ELF-1 (cell line): ENCODE measurements around the gene DCAF15.
"Not testable (repeated sequence)": the region's sequence is repeated elsewhere in the genome, so short reads cannot be mapped to it uniquely, and the experiment has no call there.

Experiments used
- DNase-seq: peaks from one replicate; pipeline ENCODE4 v3.0.0-alpha.2; 2016; ENCODE audit warnings: low read depth, low spot score

DCAF15 gene

DNA sequence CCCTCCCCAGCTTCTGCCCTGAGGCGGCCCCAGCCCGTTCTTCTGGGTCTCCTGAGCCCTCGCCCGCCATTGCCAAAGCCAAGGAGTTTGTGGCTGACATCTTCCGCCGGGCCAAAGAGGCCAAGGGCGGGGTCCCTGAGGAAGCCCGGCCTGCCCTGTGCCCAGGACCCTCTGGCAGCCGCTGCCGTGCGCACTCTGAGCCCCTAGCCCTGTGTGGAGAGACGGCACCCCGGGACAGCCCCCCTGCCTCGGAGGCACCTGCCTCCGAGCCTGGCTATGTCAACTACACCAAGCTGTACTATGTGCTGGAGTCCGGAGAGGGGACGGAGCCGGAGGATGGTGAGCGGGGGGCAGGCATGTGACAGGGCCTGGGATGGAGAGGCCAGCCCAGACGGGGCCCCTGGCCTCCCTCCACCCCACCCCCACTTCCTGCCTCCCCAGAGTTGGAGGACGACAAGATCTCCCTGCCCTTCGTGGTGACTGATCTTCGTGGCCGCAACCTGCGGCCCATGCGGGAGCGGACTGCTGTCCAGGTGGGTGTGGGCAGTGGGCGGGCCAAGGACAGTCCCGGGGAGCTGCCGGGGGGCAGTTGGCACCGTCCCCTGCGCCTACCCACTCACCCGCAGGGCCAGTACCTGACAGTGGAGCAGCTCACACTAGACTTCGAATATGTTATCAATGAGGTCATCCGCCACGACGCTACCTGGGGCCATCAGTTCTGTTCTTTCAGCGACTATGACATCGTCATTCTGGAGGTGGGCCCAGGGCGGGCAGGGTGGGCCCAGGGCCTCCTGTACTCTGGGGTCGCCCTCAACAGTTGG, 7.0 kb downstream of the DCAF15 start:
- no peak for DNase-seq

DNA sequence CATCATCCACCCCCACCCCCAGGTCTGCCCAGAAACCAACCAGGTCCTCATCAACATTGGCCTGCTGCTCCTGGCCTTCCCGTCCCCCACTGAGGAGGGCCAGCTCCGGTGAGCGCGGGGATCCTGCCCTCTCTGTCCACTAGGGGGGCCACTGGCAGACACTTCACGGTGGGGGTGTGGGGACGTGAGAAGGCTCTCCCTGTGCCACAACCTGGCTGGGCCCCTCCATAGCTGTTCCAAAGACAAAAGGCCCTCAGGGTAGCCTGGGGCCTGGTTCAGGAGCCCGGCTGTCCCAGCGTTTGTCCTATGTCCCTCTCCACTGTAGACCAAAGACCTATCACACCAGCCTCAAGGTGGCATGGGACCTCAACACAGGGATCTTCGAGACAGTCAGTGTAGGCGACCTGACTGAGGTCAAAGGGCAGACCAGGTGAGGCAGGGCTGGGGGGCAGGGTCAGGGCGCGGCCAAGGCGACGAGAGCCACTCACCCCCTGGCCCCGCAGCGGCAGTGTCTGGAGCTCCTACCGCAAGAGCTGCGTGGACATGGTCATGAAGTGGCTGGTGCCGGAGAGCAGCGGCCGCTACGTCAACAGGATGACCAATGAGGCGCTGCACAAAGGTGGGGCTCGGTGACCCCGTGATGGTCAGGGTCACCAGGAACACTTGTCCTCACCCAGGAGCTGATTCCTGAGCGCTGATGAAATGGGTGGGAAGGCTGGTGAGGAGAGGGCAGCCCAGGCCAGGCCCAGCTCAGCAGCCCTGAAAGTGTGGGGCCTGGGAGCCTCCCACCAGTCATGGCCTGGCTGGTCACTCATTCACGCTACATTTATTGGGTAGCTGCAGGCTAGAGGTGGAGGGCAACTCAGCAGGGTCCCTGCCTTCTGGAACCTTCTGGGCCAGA, 7.9 kb downstream of the DCAF15 start:
- no peak for DNase-seq

DNA sequence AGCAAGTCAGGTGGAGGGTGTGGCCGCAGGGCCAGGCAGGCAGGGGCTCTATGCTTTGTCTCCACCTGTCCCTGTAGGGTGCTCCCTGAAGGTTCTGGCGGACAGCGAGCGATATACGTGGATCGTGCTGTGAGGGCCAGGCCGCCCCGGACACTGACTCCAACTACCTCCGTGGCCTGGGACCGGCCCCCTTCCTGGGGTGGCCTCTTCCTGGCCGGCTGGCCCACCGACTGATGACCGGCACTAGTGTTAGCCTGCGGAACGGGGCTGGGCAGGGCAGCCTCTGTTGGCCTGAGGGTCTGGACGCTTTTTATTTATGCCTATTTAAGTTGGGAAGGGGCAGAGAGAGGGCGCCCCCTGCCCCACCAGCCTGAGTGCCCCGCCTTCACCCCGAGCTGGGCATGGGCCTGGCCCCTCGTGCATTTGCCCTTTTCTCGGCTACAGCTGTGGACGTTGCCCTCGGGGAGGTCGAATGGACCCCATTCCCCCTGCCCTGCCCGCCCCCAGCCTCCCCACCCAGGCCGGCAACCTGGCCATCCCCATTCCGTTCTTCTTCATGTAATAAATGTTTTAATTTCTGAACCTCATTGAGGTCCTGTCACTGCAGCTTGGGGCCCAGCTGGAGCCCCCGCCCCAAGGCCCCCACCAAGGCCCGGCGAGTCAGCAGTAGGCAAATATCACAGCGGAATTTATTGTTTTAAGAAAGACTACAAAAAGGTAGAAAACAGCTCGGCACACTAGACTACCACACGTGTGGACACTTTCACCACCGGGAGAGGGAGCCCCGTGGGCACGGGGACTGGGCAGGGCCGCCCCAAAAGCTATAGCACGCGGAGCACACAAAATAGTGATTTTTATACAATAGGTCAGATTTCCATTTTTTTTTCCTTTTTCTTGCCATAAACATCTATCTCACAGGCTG, 8.8 kb downstream of the DCAF15 start:
- no peak for DNase-seq

DNA sequence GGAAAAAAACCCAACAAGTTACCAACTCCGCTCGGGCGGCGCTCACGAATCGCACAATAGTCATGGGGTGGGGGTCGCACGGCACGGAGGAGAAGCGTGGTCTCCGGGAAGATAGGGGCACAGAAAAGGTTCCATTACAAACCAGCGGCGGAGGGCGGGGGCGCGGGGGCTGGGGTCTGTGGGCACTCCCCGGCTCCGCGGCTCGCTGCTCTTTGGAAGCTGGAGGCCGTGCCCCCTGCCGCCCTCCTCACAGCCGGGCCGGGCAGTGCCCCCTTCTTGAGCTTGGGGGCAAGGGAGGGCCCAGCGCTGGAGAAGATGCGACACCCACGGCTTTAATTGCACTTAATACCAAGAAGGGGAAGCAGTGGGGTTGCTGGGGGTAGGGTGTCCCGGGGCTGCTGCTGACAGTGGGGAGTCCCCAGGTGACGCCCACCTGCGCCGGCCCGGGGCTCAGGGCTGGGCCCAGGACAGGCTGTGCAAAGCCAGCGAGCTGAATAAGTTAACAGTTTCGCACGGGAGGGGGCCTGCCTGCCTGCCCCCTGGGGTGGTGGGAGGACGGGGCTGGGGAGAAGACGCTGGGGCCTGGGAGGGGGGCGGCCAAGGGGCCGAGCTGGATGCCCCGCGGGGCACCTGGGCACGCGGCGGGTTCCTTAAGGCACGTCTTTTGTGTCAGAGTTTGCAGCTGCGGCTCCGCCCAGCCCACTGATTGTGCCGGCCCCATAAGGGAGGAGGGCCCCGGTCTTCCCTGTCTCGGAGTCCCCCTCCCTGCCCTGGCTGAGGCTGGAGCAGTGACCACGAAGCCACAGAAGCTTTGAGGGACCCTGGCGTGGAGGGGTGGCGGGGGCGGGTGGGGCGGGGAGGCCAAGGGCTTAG, 9.8 kb downstream of the DCAF15 start:
- DNase-seq = peak; percentile 52

DNA sequence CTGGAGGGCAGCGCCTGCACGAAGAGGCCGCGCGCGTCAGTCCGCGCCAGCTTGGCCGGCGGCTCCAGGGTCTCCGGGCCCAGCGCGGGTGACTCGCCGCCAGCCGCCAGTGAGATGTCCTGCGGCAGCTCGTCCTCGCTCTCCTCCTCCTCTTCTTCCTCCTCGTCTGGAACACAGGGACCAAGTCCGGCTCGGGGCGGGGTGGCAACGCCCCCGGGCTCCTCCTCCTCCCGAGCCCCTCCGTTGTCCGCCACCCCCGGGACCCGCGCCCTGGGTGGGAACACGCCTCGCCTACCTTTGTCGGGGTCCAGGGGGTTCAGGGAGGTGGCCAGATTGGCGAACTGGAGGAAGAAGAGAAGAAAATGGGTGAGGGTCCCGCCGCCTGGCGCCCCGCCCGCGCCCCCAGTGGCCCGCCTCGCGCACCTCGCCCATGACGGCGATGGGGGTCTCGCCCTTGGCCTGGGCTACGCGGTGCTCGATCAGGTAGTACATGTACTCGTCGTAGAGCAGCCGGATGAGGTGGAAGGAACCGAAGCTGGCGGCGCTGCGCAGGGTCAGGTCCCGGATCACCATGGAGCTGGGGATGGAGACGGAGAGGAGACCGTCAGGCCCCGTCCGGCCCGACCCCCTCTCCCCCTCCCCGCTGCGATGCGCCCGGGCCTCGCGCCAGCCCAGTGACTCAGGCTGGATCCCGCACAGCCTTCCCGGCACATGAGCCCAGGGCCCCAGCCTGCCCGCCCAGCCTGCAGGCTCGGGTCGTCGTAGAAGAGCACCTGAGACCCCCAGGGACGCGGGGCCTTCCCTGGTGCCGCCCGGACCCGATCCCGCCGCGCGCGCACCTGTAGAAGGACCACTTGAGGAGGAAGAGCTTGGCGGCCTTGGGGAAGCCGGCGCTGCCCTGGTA, 10.6 kb downstream of the DCAF15 start:
- DNase-seq = peak; percentile 60

DNA sequence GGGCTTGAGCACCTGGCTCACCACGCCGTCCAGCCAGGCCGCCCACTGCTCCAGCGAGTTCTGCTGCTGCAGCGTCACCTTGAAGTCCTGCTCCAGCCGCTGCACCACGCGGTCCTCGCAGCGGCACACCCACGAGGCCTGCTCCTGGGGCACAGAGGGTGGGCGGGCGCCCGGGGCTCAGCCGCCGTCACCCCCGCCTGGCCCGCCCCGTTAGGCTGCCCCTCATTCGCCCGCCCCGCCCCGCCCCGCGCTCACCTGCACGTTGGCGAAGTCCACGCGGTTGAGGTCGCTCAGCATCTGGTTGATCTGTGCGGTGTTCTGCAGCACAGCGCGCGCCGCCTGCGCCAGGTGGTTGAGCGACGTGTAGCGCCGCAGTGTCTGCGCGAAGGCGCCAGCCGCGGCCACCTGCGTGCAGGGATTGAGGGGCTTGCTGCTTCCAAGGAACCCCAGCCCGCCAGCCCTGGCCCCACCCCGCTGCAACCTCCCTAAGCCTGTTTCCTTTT, 11.3 kb downstream of the DCAF15 start:
- DNase-seq = no peak

DNA sequence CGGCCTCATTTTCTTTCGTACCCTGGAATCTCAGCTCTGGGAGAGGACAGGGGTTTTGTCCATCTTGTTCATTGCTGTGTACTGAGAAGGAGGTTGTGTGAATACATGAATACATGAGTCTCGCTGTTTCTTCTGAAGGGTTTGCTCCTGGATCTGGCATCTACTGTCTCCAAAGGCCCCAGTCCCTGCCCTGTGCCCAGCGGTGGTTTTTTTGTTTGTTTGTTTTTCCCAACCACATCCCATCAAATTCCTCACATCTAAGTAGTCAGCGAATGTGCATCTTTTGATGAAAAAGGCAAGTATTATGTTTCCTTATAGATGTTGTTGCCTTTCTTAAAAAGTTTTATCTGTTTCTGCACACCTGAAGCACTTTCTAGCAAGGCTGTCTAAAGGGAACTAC, 12.5 kb downstream of the DCAF15 start:
- no peak for DNase-seq

DNA sequence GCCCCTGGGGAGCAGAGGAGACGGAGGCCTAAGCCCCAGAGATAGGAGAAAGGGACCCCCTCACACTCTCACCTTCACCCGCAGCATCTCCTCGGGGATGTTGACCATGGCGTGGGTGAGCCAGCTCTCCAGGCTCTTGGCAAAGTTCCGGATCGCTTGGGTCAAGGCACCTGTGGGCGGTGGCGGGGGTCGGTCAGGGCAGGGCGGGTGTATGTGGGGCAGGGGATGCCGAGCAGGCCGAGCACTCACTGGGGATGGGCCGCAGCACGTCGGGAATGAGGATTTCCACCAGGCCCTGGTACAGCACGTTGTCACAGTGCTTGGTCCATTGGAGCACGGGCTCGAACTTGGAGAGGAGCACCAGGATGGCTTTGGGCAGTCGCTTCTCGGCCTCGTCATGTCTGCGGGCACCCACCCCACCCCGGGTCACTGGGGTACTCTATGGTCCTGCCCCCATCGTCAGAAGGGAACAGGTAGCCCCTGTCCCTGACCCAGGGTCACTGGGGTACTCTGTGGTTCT, 13.1 kb downstream of the DCAF15 start:
- DNase-seq = no peak

DNA sequence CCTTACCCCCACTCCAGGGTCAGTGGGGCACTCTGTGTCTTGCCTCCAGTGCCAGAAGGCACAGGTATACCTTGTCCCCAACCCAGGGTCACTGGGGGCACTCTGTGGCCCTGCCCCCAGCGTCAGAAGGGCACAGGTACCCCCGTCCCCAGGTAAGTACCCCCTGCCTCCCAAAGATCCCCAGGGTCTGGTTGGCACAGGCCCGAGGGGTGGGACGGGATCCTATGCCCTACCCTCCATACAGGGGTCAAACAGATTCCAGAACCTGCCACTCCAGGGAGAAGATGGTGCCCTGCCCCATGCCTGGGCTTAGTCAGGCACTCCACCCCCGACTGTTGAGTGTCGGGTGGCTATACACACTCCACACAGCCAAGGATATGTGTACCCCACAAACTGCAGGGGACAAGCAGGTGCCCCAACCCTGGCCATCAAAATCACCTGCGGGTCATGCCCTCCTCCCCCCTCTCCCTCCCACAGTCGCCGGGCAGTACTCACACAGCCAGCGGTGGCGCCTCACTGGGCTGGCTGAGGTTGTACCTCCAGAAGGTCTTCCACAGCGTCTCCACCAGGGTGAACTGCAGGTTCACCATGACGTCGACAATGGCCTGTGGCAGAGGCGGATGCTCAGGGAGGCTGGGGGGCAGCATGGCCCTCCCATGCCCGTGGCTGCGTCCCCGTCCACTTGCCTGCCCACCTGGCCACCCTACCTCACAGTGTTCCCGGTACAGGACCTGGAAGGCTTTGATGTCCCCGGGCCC, 13.8 kb downstream of the DCAF15 start:
- DNase-seq = no peak

DNA sequence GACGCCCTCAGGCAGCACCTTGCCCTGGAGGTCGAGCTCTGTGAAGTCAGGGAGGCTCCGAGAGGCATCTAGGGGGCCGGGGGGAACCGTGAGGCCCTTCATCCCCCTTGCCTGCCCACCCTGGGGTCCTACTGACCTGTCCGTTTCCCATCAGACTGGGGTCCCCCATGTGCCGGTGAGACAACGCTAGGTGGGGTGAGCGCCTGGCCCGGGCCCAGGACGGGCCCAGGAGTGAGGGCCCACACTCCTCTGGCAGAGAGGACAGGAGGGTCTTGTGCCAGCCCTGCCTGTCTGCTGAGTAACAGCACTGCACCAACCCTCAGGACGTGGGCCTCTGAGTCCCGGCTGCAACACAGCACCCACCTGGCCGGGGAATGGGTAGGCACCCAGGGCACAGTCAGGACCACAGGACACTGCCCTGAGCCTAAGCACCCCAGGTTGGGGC, 14.4 kb downstream of the DCAF15 start:
- DNase-seq = no peak

DNA sequence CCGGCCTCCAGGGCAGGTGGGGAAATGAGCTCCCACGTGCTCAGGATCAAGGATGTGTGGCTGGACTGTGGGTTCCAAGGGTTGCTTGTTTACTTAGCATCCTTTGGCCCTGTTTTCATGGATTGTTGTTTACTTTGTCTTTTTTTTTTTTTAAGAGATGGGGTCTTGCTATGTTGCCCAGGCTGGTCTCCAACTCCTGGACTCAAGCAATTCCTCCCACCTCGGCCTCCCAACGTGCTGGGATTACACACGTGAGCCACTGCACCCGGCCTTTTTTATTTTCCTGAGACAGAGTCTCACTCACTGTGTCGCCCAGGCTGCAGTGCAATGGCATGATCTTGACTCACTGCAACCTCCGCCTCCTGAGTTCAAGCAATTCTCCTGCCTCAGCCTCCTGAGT, 14.9 kb downstream of the DCAF15 start:
- not testable (repeated sequence) for DNase-seq

DNA sequence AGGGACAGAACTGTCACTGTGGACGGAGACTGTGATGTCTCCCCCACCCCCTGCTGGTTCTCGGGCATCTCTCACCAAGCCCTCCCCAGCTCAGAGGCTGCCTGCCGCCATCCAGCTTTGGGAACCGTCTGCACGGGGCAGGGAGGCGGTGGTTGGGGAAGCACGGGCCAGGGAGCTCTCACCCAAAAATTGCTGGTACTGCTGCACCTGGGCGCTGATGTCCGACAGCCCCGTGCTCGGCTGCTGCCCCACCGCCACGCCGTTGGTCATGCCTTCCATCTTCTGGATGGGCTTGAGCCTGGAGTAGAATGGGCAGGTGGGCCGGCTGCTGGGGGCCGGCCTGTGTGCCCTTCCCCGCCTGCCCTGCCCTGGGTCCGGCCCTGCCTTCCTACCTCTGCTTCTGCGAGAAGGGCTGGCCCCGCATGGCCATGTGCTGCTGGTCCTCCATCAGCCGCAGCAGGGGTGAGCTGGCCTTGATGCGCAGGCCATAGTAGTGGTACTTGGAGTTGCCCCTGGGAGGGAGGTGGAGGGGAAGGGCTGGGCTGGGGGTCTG, 16.1 kb downstream of the DCAF15 start:
- DNase-seq = no peak

DNA sequence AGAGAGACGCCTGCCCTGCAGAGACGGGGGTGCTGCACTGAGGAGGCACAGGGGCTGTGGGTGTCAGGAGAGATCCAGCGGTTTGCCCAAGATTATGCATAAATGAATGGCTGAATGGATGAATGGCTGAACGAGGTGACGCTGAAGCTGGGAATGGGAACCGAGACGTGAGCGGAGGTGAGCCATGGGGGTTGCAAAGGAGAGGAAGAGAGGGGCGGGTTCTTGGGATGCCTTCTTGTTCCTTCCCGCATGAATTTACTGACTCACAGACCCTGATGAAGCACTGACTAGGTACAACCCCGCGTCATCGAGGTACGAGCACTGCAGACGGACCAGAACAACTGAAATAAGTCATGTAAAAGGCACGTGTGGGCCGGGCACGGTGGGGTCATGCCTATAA, 16.7 kb downstream of the DCAF15 start:
- DNase-seq = no peak

DNA sequence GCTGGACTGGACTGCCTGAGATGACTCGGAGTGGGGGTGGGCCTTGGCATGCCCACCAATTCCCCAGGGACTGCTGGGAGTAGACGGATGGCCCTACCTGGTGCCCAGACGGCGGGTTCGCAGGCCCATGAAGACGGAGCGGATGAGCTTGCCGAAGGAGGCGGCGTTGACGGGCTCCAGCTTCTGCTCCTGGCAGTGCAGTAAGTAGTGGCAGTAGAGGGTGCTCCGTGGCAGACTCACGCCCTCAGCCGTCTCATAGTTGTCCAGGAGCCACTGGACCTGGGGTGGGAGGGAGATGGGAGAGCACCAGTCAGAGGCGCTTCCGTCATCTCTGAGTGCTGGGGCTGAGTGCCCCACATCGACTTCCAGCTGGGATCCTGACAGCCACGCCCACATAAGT, 17.6 kb downstream of the DCAF15 start:
- no peak for DNase-seq

DNA sequence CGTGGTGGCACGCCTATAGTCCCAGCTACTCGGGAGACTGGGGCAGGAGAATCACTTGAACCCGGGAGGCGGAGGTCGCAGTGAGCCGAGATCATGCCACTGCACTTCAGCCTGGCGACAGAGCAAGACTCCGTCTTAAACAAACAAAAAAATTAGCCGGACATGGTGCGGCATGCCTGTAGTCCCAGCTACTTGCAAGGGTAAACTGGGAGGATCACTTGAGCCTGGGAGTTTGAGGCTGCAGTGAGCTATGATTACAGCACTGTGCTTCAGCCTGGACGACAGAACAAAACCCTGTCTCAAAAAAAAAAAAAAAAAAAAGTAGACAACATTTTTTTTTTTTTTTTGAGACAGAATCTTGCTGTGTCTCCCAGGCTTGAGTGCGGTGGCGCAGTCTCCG, 19.6 kb downstream of the DCAF15 start:
- not testable (repeated sequence) for DNase-seq

DNA sequence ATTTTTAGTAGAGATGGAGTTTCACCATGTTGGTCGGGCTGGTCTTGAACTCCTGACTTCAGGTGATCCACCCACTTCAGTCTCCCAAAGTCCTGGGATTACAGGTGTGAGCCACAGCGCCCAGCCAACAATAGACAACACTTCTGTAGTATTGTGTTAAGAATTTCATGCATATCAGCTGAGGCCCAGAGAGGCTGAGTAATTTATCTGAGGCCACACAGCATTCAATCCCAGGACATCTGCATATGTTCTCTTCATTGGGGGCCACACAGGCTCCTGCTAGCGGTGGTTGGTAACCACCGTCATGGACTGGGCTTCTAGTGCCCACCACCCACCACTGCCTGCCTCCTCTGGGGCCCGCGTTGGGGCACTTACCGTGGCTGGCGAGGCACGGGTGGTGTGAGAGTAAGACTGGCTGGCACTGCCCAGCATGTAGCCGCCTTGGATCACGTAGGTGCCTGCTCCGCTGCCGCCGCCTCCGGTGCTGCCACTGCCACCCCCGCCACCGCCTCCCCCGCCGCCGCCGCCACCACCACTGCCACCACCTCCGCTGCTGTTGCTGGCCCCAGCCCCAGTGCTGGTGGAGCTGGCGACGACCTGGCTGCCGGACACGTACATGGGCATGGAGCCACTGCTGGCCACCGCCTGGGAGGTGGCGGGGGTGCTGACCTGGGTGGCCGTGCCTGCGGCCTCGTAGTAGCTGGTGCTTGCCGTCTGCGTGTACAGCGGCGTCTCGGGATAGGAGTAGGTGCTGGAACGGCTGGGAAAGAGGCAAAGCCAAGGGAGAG, 20.3 kb downstream of the DCAF15 start:
- no peak for DNase-seq

DNA sequence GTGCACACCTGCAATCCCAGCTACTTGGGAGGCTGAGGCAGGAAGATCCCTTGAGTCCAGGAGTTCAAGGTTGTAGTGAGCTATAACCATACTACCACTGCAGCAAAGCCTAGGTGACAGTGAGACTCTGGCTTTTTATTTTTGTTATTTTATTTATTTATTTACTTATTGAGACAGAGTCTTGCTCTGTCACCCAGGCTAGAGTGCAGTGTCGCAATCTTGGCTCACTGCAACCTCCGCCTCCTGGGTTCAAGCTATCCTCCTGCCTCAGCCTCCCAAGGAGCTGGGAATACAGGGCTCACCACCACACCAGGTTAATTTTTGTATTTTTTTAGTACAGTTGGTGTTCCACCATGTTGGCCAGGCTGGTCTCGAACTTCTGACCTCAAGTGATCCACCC, 21.2 kb downstream of the DCAF15 start:
- not testable (repeated sequence) for DNase-seq
